Mucosa of descending colon (tissue), 3 donors: Measurements from ENCODE around the gene PKN2. TPM values are rescaled to one million over a fixed set of nuclear protein-coding genes. Genes with fewer than 3 reads are reported as not detected.
"Not testable (repeated sequence)": the region's sequence is repeated elsewhere in the genome, so short reads cannot be mapped to it uniquely, and the experiment has no call there.

Experiments used
- ATAC-seq: fragments of 200-7000 bp; cut with Tn5 transposase; one replicate; pipeline ENCODE4 v1.9.1; 2020; ENCODE audit warnings: mild to moderate bottlenecking, moderate library complexity
- DNase-seq, 3 donors: peaks; one replicate each; pipeline ENCODE4 v3.0.0-alpha.2; 2020
- H3K36me3 ChIP-seq: fragments of 200-600 bp; one replicate; pipeline ENCODE4 v1.8.0; 2021; ENCODE audit warnings: low read depth, mild to moderate bottlenecking
- H3K4me1 ChIP-seq: fragments of 200-600 bp; one replicate; pipeline ENCODE4 v1.8.0; 2021; ENCODE audit warnings: low read depth, mild to moderate bottlenecking
- H3K4me3 ChIP-seq: fragments of 200-600 bp; one replicate; pipeline ENCODE4 v1.8.0; 2021; ENCODE audit warnings: mild to moderate bottlenecking
- H3K9me3 ChIP-seq: fragments of 200-600 bp; one replicate; pipeline ENCODE4 v1.8.0; 2021; ENCODE audit warnings: mild to moderate bottlenecking
- intact Hi-C, 2 donors: fragments of 100-400 bp; cut with DNase I in 1 of 2; cut with micrococcal nuclease in 1 of 2; formaldehyde crosslinking; loops; one replicate each; pipeline versions ENCODE4 v1.11.0 to v1.11.1; 2022; cut with DNase I, micrococcal nuclease
- total RNA-seq, 3 donors: library from RNA; stranded (reverse); fragmentation: NEBNext Ultra II Directional in 2 of 3; extraction: Animal tissue kit (Norgen Biotek cat#: 25700) in 2 of 3; gene quantifications; one replicate each; pipeline versions ENCODE4 v1.2.1 to v1.2.4, GENCODE V29; 2021 to 2023
- TF ChIP-seq, protein P1 (sequence below): fragments of 200-600 bp; IDR thresholded peaks from one replicate; pipeline ENCODE4 v1.8.0; 2022; ENCODE audit warnings: antibody characterized with exemption, mild to moderate bottlenecking
- donor health status: DM: no; HTN: no; CAD: no; lungs with moderate emphysema.
- donor health status: DM: no; HTN: no; CAD: no.
- donor health status: DM: no; HTN: yes; CAD: no.

PKN2 gene
- total RNA-seq, 3 donors from 2014 or later, result 54.6 to 81.9 (median 58.0) TPM

DNA sequence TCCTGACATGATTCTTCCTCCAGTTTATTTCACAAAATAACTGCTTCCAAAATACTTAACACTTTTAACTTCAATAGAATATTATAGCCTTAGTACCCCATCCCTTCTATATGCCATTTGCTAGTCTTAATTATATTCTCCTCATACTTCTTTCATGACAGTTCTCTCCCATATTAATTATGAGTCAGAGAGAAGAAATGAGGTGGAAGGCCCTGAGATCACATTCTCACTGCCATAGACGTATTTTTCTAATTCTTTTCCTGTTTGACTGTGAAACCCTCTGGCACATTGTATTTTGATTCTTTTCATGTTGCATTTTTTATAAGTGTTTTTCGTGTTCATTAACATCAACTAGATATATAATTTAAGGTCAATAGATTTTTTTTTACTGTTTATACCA lies 118.9 kb downstream of the PKN2 start:
- intact Hi-C loops, result no loop called here
- no peak for ATAC-seq

DNA sequence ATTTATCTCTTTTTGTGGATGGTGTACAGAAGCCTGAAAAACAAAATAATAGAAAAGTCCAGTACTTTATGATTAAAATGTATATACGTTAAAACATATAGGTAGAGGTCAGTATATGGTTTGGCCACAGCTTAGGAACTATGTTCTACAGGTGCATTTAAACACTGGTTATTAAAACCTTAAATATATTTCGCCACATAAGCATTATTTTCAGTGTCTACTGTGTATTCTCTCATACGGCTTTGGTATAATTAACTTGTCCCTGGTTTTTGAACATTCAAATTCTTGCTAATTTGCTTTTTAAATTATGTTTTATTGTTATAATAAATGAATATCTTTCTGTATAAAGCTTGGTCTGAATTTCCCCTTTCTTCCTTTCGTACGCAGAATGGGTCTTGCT lies 119.4 kb downstream of the PKN2 start:
- TF ChIP-seq, protein P1, sequence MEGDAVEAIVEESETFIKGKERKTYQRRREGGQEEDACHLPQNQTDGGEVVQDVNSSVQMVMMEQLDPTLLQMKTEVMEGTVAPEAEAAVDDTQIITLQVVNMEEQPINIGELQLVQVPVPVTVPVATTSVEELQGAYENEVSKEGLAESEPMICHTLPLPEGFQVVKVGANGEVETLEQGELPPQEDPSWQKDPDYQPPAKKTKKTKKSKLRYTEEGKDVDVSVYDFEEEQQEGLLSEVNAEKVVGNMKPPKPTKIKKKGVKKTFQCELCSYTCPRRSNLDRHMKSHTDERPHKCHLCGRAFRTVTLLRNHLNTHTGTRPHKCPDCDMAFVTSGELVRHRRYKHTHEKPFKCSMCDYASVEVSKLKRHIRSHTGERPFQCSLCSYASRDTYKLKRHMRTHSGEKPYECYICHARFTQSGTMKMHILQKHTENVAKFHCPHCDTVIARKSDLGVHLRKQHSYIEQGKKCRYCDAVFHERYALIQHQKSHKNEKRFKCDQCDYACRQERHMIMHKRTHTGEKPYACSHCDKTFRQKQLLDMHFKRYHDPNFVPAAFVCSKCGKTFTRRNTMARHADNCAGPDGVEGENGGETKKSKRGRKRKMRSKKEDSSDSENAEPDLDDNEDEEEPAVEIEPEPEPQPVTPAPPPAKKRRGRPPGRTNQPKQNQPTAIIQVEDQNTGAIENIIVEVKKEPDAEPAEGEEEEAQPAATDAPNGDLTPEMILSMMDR, result no peak
- Histone ChIP-seq H3K4me1 (no peaks in the 10 kb centered on the region), H3K36me3 (no peaks in the 10 kb centered on the region), H3K4me3 (no peak overlapping the region), H3K9me3 (no peaks in the 10 kb centered on the region)
- ATAC-seq (no peak), DNase-seq (no peak)
- intact Hi-C loops, result no loop called here

More for the DNA sequence above, 118.9 kb downstream of the PKN2 start:
- H3K4me1 ChIP-seq, result no peaks in the 10 kb centered on the region
- H3K36me3 ChIP-seq, result no peaks in the 10 kb centered on the region
- TF ChIP-seq, protein P1, result no peak
- no peak for DNase-seq
- H3K4me3 ChIP-seq, result no peak overlapping the region
- no peaks in the 10 kb centered on the region for H3K9me3 ChIP-seq

DNA sequence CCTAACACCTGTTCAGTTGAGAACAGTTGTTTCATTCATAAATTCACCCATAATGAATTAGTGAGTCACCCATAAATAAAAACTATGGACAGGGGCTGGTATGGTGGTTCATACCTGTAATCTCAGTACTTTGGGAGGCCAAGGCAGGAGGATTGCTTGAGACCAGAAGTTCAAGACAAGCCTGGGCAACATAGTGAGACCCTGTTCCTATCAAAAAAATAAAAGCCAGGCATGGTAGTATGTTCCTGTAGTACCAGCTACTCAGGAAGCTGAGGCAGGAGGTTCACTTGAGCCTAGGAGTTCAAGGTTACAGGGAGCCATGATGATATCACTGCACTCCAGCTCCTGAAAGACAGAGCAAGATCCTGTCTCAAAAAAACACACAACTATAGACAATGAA lies 128.3 kb downstream of the PKN2 start:
- Histone ChIP-seq H3K4me3 (no peak overlapping the region), H3K36me3 (no peaks in the 10 kb centered on the region), H3K4me1 (no peaks in the 10 kb centered on the region), H3K9me3 (no peaks in the 10 kb centered on the region)
- TF ChIP-seq, protein P1, result no peak
- intact Hi-C loops, result no loop called here
- no peak for DNase-seq
- ATAC-seq, result no peak

DNA sequence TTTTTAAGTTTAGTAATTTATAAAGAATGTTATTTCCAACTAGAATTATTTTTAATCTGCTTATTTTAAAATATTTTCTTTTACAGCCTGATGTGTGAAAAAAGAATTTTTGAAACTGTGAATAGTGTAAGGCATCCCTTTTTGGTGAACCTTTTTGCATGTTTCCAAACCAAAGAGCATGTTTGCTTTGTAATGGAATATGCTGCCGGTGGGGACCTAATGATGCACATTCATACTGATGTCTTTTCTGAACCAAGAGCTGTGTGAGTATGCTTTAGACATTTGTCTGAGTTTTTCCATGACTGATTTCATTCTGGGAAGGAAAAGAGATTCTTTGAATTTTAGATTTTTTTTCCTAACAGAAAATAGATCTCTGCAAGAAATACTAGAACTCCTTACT lies 129.4 kb downstream of the PKN2 start:
- TF ChIP-seq, protein P1, result no peak
- no peak for ATAC-seq
- no peaks in the 10 kb centered on the region for H3K9me3 ChIP-seq
- no peak for DNase-seq
- intact Hi-C loops, result no loop called here
- no peak overlapping the region for H3K4me3 ChIP-seq
- H3K4me1 ChIP-seq, result no peaks in the 10 kb centered on the region
- no peaks in the 10 kb centered on the region for H3K36me3 ChIP-seq

DNA sequence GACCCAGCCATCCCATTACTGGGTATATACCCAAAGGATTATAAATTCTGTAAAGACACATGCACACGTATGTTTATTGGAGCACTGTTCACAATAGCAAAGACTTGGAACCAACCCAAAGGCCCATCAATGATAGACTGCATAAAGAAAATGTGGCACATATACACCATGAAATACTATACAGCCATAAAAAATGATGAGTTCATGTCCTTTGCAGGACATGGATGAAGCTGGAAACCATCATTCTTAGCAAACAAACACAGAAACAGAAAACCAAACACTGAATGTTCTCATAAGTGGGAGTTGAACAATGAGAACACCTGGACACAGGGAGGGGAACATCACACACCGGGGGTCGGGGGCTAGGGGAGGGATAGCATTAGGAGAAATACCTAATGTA lies 135.6 kb downstream of the PKN2 start:
- H3K4me3 ChIP-seq, H3K4me1 ChIP-seq, ATAC-seq, intact Hi-C loops, DNase-seq, H3K36me3 ChIP-seq, H3K9me3 ChIP-seq: not testable (repeated sequence)

DNA sequence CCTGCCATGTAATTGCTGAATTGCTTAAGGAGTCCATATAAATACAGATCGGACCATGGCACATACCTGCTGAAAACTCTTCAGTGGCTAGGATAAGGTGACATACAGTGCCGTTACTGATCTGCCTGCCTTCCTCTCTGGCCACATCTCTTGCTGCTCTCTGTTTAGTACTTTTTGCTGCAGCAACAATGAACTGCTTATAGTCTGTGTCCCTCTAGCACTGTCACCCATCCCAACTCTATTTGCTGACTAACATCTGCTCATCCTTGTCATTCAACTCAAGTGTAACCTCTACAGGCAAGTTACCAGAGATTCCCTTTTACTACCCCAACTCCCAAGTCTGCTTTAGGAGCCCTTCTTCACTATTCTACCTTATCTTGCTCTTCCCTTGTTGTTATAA lies 141.6 kb downstream of the PKN2 start:
- Histone ChIP-seq H3K4me1 (no peaks in the 10 kb centered on the region), H3K9me3 (no peaks in the 10 kb centered on the region), H3K4me3 (no peak overlapping the region), H3K36me3 (no peaks in the 10 kb centered on the region)
- DNase-seq (no peak), ATAC-seq (no peak)
- intact Hi-C loops, result no loop called here
- TF ChIP-seq, protein P1, result no peak
